Stomach (tissue), 4 donors: ENCODE results near the gene CLMP.

Source experiments
- CTCF ChIP-seq, 7 experiments: fragments of 450-650 bp in 4 of 7; fragments of 200-600 bp in 3 of 7; sonication (generic) in 3 of 7; IDR thresholded peaks; one replicate each; pipeline ENCODE4 v1.5.1; 2016 to 2019; ENCODE audit warnings: antibody characterized with exemption in 7 of 7, control low read depth in 2 of 7, mild to moderate bottlenecking in 1 of 7
- EP300 ChIP-seq: sonication (generic); formaldehyde crosslinking; IDR thresholded peaks from one replicate; pipeline ENCODE4 v1.6.1; 2017; ENCODE audit warnings: antibody characterized with exemption
- POLR2A ChIP-seq, 4 donors: fragments of 450-650 bp; IDR thresholded peaks; one replicate each; pipeline ENCODE4 v1.6.1; 2016; ENCODE audit warnings: antibody characterized with exemption in 4 of 4, control low read depth in 2 of 4, mild to moderate bottlenecking in 1 of 4, moderate library complexity in 1 of 4
- POLR2AphosphoS5 ChIP-seq, 3 donors: sonication (generic); formaldehyde crosslinking; IDR thresholded peaks; one replicate each; pipeline ENCODE4 v1.6.1; 2016; ENCODE audit warnings: antibody characterized with exemption in 3 of 3

- TF ChIP-seq CTCF (IDR thresholded peaks at IDR 0.05) (no peak), POLR2A (IDR thresholded peaks at IDR 0.05) (no peak), EP300 (no peak), POLR2AphosphoS5 (IDR thresholded peaks at IDR 0.05) (no peak)
These were observed 155.0 kb downstream of the CLMP start for GRCh38 chr11:123040111-123040432.
